Psoas muscle (tissue), 8 donors: ENCODE data around the gene SMG6. TPM values are rescaled to one million over a fixed set of nuclear protein-coding genes. Genes with fewer than 3 reads are reported as not detected.

Experiments
- ATAC-seq, 4 donors: fragments of 200-7000 bp; cut with Tn5 transposase; one replicate each; pipeline ENCODE4 v1.9.1; 2020; ENCODE audit warnings: moderate library complexity in 3 of 4, mild to moderate bottlenecking in 2 of 4
- DNase-seq, 2 donors: peaks; one replicate each; pipeline ENCODE4 v3.0.0-alpha.2; 2020
- H3K27ac ChIP-seq: fragments of 200-600 bp; one replicate; pipeline ENCODE4 v1.8.0; 2022
- H3K27me3 ChIP-seq, 3 donors: fragments of 200-600 bp in 1 of 3; one replicate each; pipeline versions ENCODE4 v1.6.1 to v1.8.0; 2013 to 2022; ENCODE audit warnings: low read length in 2 of 3, mild to moderate bottlenecking in 2 of 3, moderate library complexity in 1 of 3; ENCODE audit not compliant: insufficient read depth in 3 of 3
- H3K36me3 ChIP-seq, 2 donors: fragments of 200-600 bp in 1 of 2; one replicate each; pipeline versions ENCODE4 v1.6.1 to v1.8.0; 2013 to 2022; ENCODE audit warnings: low read depth in 1 of 2, mild to moderate bottlenecking in 1 of 2, moderate library complexity in 1 of 2; ENCODE audit not compliant: insufficient read depth in 1 of 2
- H3K4me1 ChIP-seq: fragments of 200-600 bp; one replicate; pipeline ENCODE4 v1.8.0; 2022
- H3K4me3 ChIP-seq: fragments of 200-600 bp; one replicate; pipeline ENCODE4 v1.8.0; 2022; ENCODE audit warnings: mild to moderate bottlenecking
- H3K9me3 ChIP-seq: fragments of 200-600 bp; one replicate; pipeline ENCODE4 v1.8.0; 2022
- CTCF ChIP-seq: fragments of 200-600 bp; IDR thresholded peaks from one replicate; pipeline ENCODE4 v1.8.0; 2022; ENCODE audit warnings: antibody characterized with exemption
- whole genome bisulfite sequencing, 3 donors: extraction: QIAGEN DNeasy Blood & Tissue Kit; methylation state at CpG; one replicate each; pipeline versions ENCODE4 v1.1.6 to v1.1.7; 2013; 5-methylcytosine and 5-hydroxymethylcytosine counted together
- intact Hi-C, 2 donors: fragments of 100-400 bp; cut with DNase I; formaldehyde crosslinking; loops; one replicate each; pipeline versions ENCODE4 v1.11.0 to v1.14.2; 2022
- polyA plus RNA-seq, 3 donors: library from polyadenylated mRNA; stranded (reverse); fragments of 200-250 nt; gene quantifications; one replicate each; pipeline ENCODE4 v1.2.3, GENCODE V29; 2013
- total RNA-seq, 4 donors: library from RNA; stranded (reverse); fragmentation: NEBNext Ultra II Directional in 2 of 4; extraction: Animal tissue kit (Norgen Biotek cat#: 25700) in 2 of 4; gene quantifications; one replicate each; pipeline versions ENCODE4 v1.2.1 to v1.2.4, GENCODE V29; 2021 to 2023
- donor health status: healthy with polysubstance abuse.
- donor health status: DM: no; HTN: no; CAD: no; lungs with moderate emphysema.
- donor health status: Bipolar disorder and iron deficiency.
- donor health status: healthy.
- donor health status: DM: yes; HTN: yes; CAD: no.
- donor health status: DM: no; HTN: no; CAD: no.
- donor health status: DM: no; HTN: no; CAD: no.
- donor health status: DM: yes; HTN: yes; CAD: no.

Gene SMG6
- total and polyA plus RNA-seq, 7 donors = 9.4 to 24.1 (median 16.3) TPM

GRCh38 chr17:2223617-2223927 is 80.0 kb downstream of the SMG6 start:
- no peak for TF ChIP-seq CTCF
- peak overlapping the region; percentile 84 for H3K27ac ChIP-seq
- H3K4me3 ChIP-seq = peak overlapping the region; percentile 28
- H3K27me3 ChIP-seq = no peaks in the 10 kb centered on the region
- ATAC-seq (no peak), DNase-seq (no peak)
- intact Hi-C loops = no loop called here
- no peaks in the 10 kb centered on the region for H3K9me3 ChIP-seq
- H3K36me3 ChIP-seq = no peaks in the 10 kb centered on the region
- H3K4me1 ChIP-seq = peaks cover 47% of the 10 kb centered on the region

- ATAC-seq = peak; percentile 90 to 96 (median 92)
- peak overlapping the region; percentile 28 for H3K4me3 ChIP-seq
- intact Hi-C loops = no loop called here
These were observed 80.5 kb downstream of the SMG6 start for GRCh38 chr17:2222901-2223616.

GRCh38 chr17:2222301-2222700 is 81.3 kb downstream of the SMG6 start:
- Histone ChIP-seq H3K27me3 (no peaks in the 10 kb centered on the region), H3K27ac (peak overlapping the region; percentile 84), H3K4me3 (no peak overlapping the region), H3K4me1 (peaks cover 41% of the 10 kb centered on the region), H3K9me3 (no peaks in the 10 kb centered on the region), H3K36me3 (no peaks in the 10 kb centered on the region)
- ATAC-seq (peak in 2 of 4 donors; percentile 11 to 16), DNase-seq (no peak)
- 56 to 68% (median 63%) methylated on average over 4 to 5 of the region's 5 CpGs for WGBS, 3 donors
- intact Hi-C loops = no loop called here
- no peak for TF ChIP-seq CTCF

More at GRCh38 chr17:2222901-2223616, 80.5 kb downstream of the SMG6 start:
- DNase-seq = peak; percentile 68 to 84
- no peak for TF ChIP-seq CTCF
- Histone ChIP-seq H3K27me3 (no peaks in the 10 kb centered on the region), H3K9me3 (no peaks in the 10 kb centered on the region), H3K4me1 (peaks cover 47% of the 10 kb centered on the region), H3K27ac (peak overlapping the region; percentile 84), H3K36me3 (no peaks in the 10 kb centered on the region)
- WGBS, 3 donors = 18 to 27% (median 21%) methylated on average over 10 of the region's 10 CpGs

GRCh38 chr17:2218426-2218825 is 85.2 kb downstream of the SMG6 start:
- DNase-seq (no peak), ATAC-seq (no peak)
- 96 to 97% (median 97%) methylated on average over 8 of the region's 8 CpGs for WGBS, 3 donors
- H3K4me3 ChIP-seq = no peak overlapping the region
- intact Hi-C loops = no loop called here
- no peaks in the 10 kb centered on the region for H3K27me3 ChIP-seq
- peaks cover 52% of the 10 kb centered on the region for H3K4me1 ChIP-seq
- H3K36me3 ChIP-seq = no peaks in the 10 kb centered on the region
- H3K27ac ChIP-seq = no peak overlapping the region
- TF ChIP-seq CTCF = no peak
- H3K9me3 ChIP-seq = no peaks in the 10 kb centered on the region
